T-helper 17 cell (primary cell): Measurements from ENCODE around the gene SEC61B. TPM values are rescaled to one million over a fixed set of nuclear protein-coding genes. Genes with fewer than 3 reads are reported as not detected.

Experiments used
- ATAC-seq: fragments of 150-1000 bp; cut with Tn5 transposase; 2 replicates; pipeline ENCODE4 v1.10.0; 2021; ENCODE audit warnings: mild to moderate bottlenecking, moderate library complexity
- DNase-seq, 3 donors: peaks; one replicate each; pipeline versions ENCODE4 v3.0.0 to v3.0.0-alpha.2; 2020 to 2021
- H3K9me3 ChIP-seq: one replicate; pipeline ENCODE4 v1.7.0; 2013; ENCODE audit warnings: low read length, mild to moderate bottlenecking; ENCODE audit not compliant: control insufficient read depth, poor library complexity, severe bottlenecking
- H3K27ac Mint-ChIP-seq: one replicate; pipeline ENCODE4 v1.8.0; 2022; ENCODE audit warnings: mild to moderate bottlenecking, moderate library complexity, mixed read lengths
- H3K27me3 Mint-ChIP-seq: one replicate; pipeline ENCODE4 v1.8.0; 2022; ENCODE audit warnings: mixed read lengths
- H3K36me3 Mint-ChIP-seq: one replicate; pipeline ENCODE4 v1.8.0; 2022; ENCODE audit warnings: low read depth, mixed read lengths
- H3K4me1 Mint-ChIP-seq: one replicate; pipeline ENCODE4 v1.8.0; 2022; ENCODE audit warnings: mild to moderate bottlenecking, mixed read lengths
- H3K4me3 Mint-ChIP-seq: one replicate; pipeline ENCODE4 v1.8.0; 2022; ENCODE audit warnings: mild to moderate bottlenecking, moderate library complexity, mixed read lengths
- total RNA-seq, 4 donors: library from RNA in 2 of 4; stranded (reverse) in 2 of 4; gene quantifications; one replicate each; pipeline ENCODE4 v1.2.3 and lab custom pipeline; 2022 to 2026

The SEC61B gene
- total RNA-seq, 2 donors from 2014 or later: 84.9 to 95.0 TPM

DNA sequence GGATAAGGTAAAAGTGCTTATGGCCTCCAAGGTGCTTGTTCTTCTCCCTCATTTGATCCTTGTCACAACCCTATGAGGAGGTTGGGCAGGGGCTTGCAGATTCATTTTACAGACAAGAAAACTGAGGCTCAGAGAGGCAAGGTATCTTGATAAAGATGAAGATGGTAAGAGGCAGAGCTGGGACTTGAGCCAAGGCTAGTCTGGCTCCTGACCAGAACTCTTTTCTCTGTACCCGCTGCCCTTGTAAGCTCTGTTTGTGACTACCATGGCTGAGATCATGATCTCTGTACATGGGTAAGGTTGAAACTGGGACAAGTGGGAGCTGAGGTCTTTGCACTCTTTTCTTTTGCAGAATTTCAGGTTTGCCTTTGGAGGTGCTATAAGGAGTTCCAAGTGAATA, 33.6 kb downstream of the SEC61B start:
- Mint-ChIP-seq H3K4me3 (no peak overlapping the region), H3K27me3 (no peaks in the 10 kb centered on the region), H3K27ac (no peak overlapping the region), H3K36me3 (no peaks in the 10 kb centered on the region), H3K4me1 (peaks cover 15% of the 10 kb centered on the region)
- no peak for DNase-seq
- no peaks in the 10 kb centered on the region for H3K9me3 ChIP-seq
- no peak for ATAC-seq

DNA sequence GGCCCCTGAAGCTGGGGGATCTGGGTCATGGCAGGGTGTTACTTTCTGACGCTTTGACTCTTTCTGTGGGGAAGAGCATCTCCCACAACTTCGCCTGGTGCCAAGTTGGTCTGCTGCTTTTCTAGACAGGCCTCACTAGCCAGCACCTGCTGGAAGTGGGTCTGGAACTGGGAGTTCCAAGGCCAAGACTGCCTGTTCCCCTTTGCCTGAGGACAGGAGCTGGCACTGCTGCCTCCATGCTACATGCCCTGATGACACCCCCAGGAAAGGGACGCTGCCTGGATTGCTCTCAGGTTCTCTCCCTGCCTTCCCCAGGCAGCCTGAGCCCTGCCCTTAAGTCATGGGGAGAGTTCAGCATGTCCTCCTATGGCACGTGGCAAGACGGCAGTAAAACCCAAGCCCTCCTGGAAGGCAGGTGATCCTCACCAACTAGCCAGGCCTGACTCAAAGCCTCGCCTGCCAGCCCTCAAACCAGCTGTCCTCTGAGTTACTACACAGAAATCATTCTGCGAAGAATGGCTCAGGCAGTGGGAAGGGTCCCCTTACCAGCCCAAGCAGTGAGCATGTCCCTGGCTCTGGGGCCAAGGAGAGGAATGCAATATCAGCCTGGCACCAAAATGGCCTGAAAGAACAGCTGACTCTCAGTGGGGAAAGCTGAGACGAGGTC, 35.8 kb downstream of the SEC61B start:
- no peak for DNase-seq
- Mint-ChIP-seq H3K36me3 (peaks cover 3% of the 10 kb centered on the region), H3K27ac (no peak overlapping the region), H3K27me3 (no peaks in the 10 kb centered on the region), H3K4me3 (no peak overlapping the region), H3K4me1 (peaks cover 18% of the 10 kb centered on the region)
- no peak for ATAC-seq
- no peaks in the 10 kb centered on the region for H3K9me3 ChIP-seq

DNA sequence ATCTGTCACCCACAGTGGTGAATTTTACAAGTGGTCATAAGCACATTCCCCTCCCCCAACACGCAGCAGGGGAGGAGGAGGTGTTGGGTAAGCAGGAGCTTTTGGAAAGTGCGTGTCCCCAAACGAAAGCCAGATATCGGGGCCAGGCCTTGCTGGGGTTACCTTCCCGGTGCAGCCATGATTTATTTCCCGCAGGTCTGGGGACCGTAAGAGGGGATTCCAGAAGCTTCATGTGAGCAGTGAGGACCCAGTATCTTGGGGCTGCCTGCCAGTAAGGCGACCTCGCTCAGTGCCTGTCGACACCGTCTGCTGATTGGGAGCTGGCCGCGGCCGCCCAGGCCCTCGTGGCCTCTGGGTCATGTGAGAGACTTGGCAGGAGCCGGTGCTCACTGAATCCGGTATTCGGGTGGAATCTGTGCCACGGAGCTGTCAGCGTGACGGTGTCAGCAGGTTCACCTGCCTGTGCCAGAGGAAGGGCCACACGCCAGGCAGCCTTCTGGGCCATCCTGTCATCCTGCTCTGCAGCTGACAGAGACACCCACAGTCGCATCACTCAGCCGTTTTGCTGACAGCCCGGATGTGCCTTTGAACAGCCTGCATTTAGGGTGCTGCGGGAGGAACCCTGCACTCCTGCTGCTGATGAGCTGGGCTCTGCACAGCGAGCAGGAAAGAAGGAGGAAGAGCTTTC, 37.3 kb downstream of the SEC61B start:
- peak; percentile 10 to 14 (median 12) for DNase-seq
- peaks cover 10% of the 10 kb centered on the region for H3K4me1 Mint-ChIP-seq
- H3K4me3 Mint-ChIP-seq: no peak overlapping the region
- peak; percentile 92 for ATAC-seq
- H3K36me3 Mint-ChIP-seq: peaks cover 5% of the 10 kb centered on the region
- peak overlapping the region; percentile 86 for H3K27ac Mint-ChIP-seq
- no peaks in the 10 kb centered on the region for H3K9me3 ChIP-seq
- peaks cover 9% of the 10 kb centered on the region for H3K27me3 Mint-ChIP-seq

DNA sequence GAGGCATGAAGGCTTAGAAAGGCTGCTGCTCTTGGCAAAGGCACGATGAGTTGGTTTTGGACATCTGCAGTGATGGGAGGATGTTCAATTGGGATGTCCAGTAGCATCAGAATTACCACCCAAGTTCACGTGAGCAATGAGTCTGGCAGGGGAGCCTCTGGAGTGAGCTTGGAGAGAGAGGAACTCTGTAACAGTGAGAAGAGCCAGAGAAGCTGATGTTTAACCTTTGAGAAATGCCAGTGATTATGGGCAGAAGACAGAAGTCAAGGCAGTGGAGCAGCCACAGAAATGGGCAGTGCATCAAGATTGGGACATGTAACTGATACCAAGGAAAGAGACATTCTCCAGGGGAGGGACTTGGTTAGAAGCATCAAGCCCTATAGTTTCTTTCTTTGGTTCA, 39.8 kb downstream of the SEC61B start:
- Mint-ChIP-seq H3K4me3 (no peak overlapping the region), H3K4me1 (peaks cover 17% of the 10 kb centered on the region), H3K27me3 (peaks cover 11% of the 10 kb centered on the region), H3K27ac (no peak overlapping the region), H3K36me3 (peaks cover 5% of the 10 kb centered on the region)
- H3K9me3 ChIP-seq: no peaks in the 10 kb centered on the region
- DNase-seq: no peak
- no peak for ATAC-seq

DNA sequence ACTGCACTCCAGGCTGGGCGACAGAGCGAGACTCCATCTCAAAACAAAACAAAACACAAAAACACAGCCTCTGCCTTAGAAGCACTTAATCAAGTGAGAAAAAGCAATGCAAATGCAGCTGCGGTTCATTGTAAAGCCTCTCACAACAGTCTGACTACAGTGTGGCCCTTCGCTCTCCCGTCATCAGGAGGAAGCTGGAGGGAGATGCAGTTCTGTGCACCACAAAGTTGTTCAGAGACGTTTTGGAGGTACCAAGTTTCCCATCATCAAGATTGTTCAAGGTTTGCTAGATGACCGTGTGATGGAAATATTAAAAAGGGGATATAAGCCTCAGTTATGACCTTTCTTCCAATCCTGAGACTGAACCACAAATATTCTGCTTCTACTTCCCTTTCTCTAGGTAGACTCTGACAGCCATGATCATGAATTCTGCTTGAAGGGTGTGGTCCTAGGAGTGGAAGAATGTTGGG, 40.9 kb downstream of the SEC61B start:
- Mint-ChIP-seq H3K27me3 (peaks cover 15% of the 10 kb centered on the region), H3K4me1 (peaks cover 19% of the 10 kb centered on the region), H3K4me3 (no peak overlapping the region), H3K36me3 (peaks cover 5% of the 10 kb centered on the region), H3K27ac (no peak overlapping the region)
- no peak for ATAC-seq
- no peak for DNase-seq
- H3K9me3 ChIP-seq: no peaks in the 10 kb centered on the region

DNA sequence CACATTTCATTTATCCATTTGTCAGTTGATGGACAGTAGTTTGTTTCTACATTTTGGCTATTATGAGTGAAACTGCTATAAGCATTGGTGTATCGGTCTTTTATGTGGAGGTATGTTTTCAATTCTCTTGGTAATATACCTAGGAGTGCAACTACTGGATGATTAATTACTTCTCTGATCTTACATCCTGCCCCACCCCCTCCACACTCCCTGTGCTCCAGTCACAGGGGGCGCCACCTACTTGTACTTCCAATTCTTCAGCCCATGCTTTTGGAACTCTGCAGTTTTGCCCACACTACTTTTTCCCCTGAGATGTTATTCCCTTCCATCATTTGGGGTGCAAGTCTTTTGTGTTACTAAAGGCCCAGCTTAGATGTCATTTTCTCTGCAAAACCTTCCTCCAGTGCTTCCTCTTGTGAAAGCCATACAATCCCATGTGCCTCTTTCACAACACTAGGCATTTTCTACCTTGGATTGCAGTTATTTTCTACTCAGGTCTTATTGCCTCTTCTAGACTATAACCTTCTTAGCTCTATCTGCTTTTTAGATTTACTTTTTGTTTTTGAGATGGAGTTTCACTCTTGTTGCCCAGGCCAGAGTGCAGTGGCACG, 42.1 kb downstream of the SEC61B start:
- H3K27me3 Mint-ChIP-seq: peaks cover 16% of the 10 kb centered on the region
- H3K9me3 ChIP-seq: no peaks in the 10 kb centered on the region
- no peak for DNase-seq
- no peak for ATAC-seq
- peaks cover 5% of the 10 kb centered on the region for H3K36me3 Mint-ChIP-seq
- H3K27ac Mint-ChIP-seq: no peak overlapping the region
- H3K4me1 Mint-ChIP-seq: peaks cover 19% of the 10 kb centered on the region
- H3K4me3 Mint-ChIP-seq: no peak overlapping the region

DNA sequence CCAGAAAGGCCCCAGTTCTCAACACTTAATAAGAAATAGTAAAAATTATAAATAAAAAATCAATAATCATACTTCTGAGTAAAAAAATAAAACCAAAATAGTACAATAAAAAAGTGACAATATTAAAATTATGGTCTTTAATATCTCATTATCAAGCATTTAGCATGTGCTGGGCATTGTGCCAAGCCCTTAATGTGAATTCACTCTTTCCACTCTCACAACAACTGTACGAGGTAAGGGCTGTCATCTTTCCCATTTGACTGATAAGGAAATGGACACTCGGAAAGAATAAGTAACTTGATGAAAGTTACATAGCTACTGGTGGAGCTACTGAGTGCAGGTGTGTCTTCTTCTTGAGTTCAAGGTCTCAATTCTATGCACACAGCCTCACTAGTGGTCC, 43.6 kb downstream of the SEC61B start:
- peaks cover 5% of the 10 kb centered on the region for H3K36me3 Mint-ChIP-seq
- H3K27ac Mint-ChIP-seq: no peak overlapping the region

DNA sequence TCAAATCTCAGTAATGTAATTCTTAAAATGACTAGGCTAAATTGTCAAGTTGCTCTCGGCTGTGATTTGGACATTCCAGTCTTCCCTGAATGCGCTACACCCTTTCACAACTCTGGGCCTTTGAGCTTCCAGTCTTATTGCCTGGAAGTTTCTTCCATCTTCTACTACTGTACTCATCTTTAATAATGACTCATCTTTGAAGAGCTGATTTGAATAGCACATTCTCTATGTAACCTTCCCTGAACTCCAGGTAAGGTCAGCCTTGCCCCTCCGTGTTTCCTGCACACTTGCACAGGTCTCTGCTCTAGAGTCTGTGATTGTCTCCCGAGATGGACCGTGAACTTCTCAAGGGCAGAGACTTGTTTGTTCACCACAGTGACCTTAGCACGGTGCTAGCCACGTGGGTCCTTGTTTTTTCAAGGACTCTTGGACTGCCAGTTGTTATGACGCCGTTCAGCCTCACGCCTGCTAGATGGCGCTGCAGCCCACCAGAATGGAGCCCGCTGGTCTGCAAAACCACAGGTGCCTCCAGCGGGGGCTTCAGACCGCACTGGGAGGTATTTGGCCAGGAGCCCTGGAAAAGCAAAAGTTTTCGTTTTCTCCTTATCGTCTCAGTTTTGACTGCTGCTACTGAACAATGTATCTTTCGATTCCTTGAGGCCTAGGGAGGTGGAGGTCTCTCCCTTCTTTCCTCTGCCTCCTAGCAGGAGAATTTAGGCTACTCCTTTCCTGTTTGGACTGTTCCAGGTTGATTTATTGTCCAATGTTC, 44.4 kb downstream of the SEC61B start:
- Mint-ChIP-seq H3K27ac (no peak overlapping the region), H3K27me3 (peaks cover 38% of the 10 kb centered on the region), H3K4me3 (peak overlapping the region; percentile 79), H3K36me3 (peaks cover 2% of the 10 kb centered on the region), H3K4me1 (peaks cover 16% of the 10 kb centered on the region)
- DNase-seq (peak; percentile 14 to 41 (median 29)), ATAC-seq (peak; percentile 72)
- H3K9me3 ChIP-seq: no peaks in the 10 kb centered on the region

More for the DNA sequence above, 43.6 kb downstream of the SEC61B start:
- peaks cover 18% of the 10 kb centered on the region for H3K4me1 Mint-ChIP-seq
- ATAC-seq (no peak), DNase-seq (no peak)
- H3K9me3 ChIP-seq: no peaks in the 10 kb centered on the region
- peaks cover 31% of the 10 kb centered on the region for H3K27me3 Mint-ChIP-seq
- H3K4me3 Mint-ChIP-seq: no peak overlapping the region

DNA sequence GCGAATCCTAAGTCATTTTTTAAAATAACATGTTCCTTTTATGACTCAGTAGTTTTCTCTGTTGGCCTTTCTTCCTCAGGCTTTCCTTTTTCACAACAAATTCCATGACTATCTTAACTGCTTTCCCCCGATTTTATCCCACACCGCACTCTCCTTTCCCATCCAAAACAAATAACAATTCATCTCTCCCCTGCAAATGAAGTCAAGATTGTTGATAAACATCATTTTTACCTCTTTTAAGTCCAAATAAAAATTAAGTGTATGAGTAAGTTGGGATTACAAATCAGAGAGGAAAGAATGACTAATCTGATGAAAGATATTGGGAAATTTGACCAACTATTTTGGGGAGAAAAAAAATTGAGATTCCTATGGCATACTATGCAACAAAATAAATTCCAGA, 47.3 kb downstream of the SEC61B start:
- H3K9me3 ChIP-seq: no peaks in the 10 kb centered on the region
- H3K4me1 Mint-ChIP-seq: peaks cover 11% of the 10 kb centered on the region
- H3K36me3 Mint-ChIP-seq: peaks cover 3% of the 10 kb centered on the region
- H3K27me3 Mint-ChIP-seq: peaks cover 33% of the 10 kb centered on the region
- DNase-seq (no peak), ATAC-seq (no peak)
- H3K4me3 Mint-ChIP-seq: no peak overlapping the region
- H3K27ac Mint-ChIP-seq: no peak overlapping the region

DNA sequence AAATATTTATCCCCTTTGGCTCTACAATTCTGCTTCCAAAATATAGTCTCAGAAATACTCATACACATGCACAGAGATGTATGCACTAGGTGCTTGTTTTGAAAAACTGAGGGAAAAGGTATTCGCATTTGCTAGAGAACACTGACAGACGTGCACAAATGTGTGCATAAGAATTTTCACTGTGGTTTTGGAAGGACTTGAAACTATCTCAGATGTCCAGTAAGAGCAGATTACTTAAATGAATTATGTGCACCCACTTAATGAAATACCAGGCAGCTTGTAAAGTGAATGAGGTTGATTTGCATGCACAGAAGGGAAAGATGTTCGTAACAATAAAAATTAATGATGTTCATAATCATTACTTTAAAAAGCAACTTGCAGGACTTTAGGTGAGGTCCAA, 48.4 kb downstream of the SEC61B start:
- DNase-seq (no peak), ATAC-seq (no peak)
- Mint-ChIP-seq H3K27ac (no peak overlapping the region), H3K4me3 (no peak overlapping the region), H3K36me3 (peaks cover 3% of the 10 kb centered on the region), H3K27me3 (peaks cover 33% of the 10 kb centered on the region), H3K4me1 (peaks cover 11% of the 10 kb centered on the region)
- no peaks in the 10 kb centered on the region for H3K9me3 ChIP-seq

DNA sequence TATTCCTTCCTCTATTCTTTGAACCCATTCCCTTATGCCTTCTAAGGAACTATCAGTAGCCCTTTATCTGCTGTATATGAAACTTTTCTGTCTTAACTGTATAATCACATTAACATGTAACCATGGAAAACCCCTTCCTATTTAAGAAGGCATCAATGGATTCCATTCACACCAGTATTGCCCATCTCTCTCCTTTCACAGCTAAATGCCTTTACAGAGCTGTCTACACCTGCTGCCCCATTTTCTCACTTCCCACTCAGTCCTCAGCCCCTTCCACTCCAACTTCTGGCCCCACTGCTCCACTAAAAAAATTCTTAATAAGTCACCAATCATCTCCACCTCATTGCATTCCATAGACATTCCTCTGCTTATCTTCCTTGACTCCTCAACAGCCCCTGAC, 50.8 kb downstream of the SEC61B start:
- no peaks in the 10 kb centered on the region for H3K9me3 ChIP-seq
- Mint-ChIP-seq H3K27me3 (peaks cover 28% of the 10 kb centered on the region), H3K4me3 (no peak overlapping the region), H3K27ac (no peak overlapping the region), H3K4me1 (peaks cover 2% of the 10 kb centered on the region), H3K36me3 (peaks cover 5% of the 10 kb centered on the region)
- no peak for ATAC-seq
- DNase-seq: no peak

DNA sequence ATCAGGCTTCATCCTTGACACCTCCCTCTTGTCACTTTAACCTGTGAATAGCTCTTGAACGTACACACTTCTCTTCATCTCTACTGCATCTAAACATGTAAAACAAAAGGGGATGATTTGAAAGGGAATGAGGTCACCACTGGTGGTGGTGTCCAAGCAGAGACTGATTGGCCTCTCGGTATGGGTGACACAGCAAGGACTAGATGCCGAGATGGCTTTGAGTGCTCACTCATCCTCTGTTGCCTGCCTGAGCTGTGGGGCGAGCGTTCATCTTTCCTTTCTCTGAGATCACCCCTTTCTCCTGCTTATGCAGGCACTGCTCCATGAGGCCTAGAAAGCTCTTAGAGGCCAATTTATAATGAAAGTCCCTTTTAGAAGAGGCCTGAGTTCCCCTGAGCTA, 51.9 kb downstream of the SEC61B start:
- H3K27me3 Mint-ChIP-seq: peaks cover 28% of the 10 kb centered on the region
- ATAC-seq (no peak), DNase-seq (no peak)
- no peak overlapping the region for H3K27ac Mint-ChIP-seq
- H3K36me3 Mint-ChIP-seq: peaks cover 5% of the 10 kb centered on the region
- no peak overlapping the region for H3K4me3 Mint-ChIP-seq
- H3K9me3 ChIP-seq: no peaks in the 10 kb centered on the region
- H3K4me1 Mint-ChIP-seq: peaks cover 2% of the 10 kb centered on the region

DNA sequence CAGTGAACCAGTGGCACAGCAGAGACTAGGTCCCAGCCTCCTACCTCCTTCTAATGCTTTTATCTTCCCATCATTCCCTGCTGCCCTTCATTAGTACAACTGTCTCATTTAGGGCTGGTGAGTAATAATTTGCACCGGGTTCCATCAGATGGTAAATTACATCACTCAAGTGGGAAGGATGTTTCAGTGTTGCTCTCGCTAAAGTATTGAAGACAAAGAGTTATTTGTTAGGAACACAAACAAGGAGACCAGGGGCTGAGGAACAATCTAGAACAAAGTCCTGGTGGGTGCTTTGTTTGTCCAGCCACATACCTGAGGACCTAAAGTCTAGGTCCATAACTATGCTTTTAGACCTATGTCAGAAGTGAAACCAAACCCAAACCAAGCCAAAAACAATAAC, 52.4 kb downstream of the SEC61B start:
- ATAC-seq (no peak), DNase-seq (no peak)
- no peak overlapping the region for H3K27ac Mint-ChIP-seq
- no peaks in the 10 kb centered on the region for H3K9me3 ChIP-seq
- H3K36me3 Mint-ChIP-seq: peaks cover 5% of the 10 kb centered on the region
- no peak overlapping the region for H3K4me3 Mint-ChIP-seq
- peaks cover 24% of the 10 kb centered on the region for H3K27me3 Mint-ChIP-seq
- H3K4me1 Mint-ChIP-seq: peaks cover under 1% of the 10 kb centered on the region
